Endothelial cell of umbilical vein (primary cell): Measurements from ENCODE around the gene ITGA3. TPM values are rescaled to one million over a fixed set of nuclear protein-coding genes. Genes with fewer than 3 reads are reported as not detected.

Source experiments
- BruUV-seq: library from RNA; stranded (reverse); fragments of 400-500 nt; replicated peaks from 2 replicates; lab custom pipeline; 2021; lab: Mats Ljungman, UMichigan
- CTCF ChIA-PET: fragments of 300-600, 350-600 bp; sonication (Branson Sonifier 250); formaldehyde crosslinking; loops from one replicate; lab custom pipeline; 2021; ENCODE audit warnings: antibody characterized with exemption, inconsistent platforms; lab: Charles Lee
- POLR2A ChIA-PET: fragments of 300-600, 350-600 bp; sonication (Branson Sonifier 250); formaldehyde crosslinking; loops from one replicate; lab custom pipeline; 2021; ENCODE audit warnings: antibody characterized with exemption, inconsistent platforms; lab: Charles Lee
- DNase-seq: peaks from one replicate; pipeline ENCODE4 v3.0.0-alpha.2; 2011; ENCODE audit warnings: low read depth, low spot score
- FAIRE-seq: peaks from 2 replicates; lab custom pipeline; 2011; peaks lifted over from hg19 to GRCh38; lab: Jason Lieb, UNC
- H2AFZ ChIP-seq: 2 replicates; pipeline ENCODE4 v1.6.0; 2012; ENCODE audit warnings: low read depth, low read length, control low read depth, inconsistent platforms
- H3K27ac ChIP-seq: 2 replicates; pipeline ENCODE4 v1.5.1; 2011; ENCODE audit warnings: low read depth, mild to moderate bottlenecking, control low read depth, low read length, moderate library complexity; ENCODE audit not compliant: insufficient read depth
- H3K27me3 ChIP-seq, 2 experiments: 2 replicates each; pipeline versions ENCODE4 v1.6.0 to v1.6.1; 2011; ENCODE audit warnings: low read length in 2 of 2, mixed read lengths in 1 of 2; ENCODE audit not compliant: control insufficient read depth in 2 of 2, insufficient read depth in 2 of 2
- H3K36me3 ChIP-seq, 2 experiments: 2 replicates in 1 of 2; 3 replicates in 1 of 2; pipeline ENCODE4 v1.5.1; 2011; ENCODE audit warnings: low read length in 2 of 2, mild to moderate bottlenecking in 1 of 2, moderate library complexity in 1 of 2; ENCODE audit not compliant: control insufficient read depth in 2 of 2, insufficient read depth in 2 of 2; ENCODE audit errors: extremely low read depth in 1 of 2
- H3K4me1 ChIP-seq: 3 replicates; pipeline ENCODE4 v1.5.1; 2011; ENCODE audit warnings: mild to moderate bottlenecking, low read length; ENCODE audit not compliant: control insufficient read depth, insufficient read depth; ENCODE audit errors: extremely low read depth
- H3K4me2 ChIP-seq: 2 replicates; pipeline ENCODE4 v1.6.1; 2011; ENCODE audit warnings: low read length, control low read depth, mixed read lengths; ENCODE audit not compliant: insufficient read depth
- H3K4me3 ChIP-seq, 3 experiments: fragments of 200-600 bp in 1 of 3; sonication (generic), shearing (Covaris generic) in 1 of 3; replicated peaks in 1 of 3; 2 replicates each; pipeline ENCODE4 v1.5.1; 2011 to 2016; ENCODE audit warnings: control low read depth in 3 of 3, low read length in 3 of 3, mild to moderate bottlenecking in 2 of 3, inconsistent platforms in 1 of 3, low read depth in 1 of 3, moderate library complexity in 1 of 3; ENCODE audit not compliant: insufficient read depth in 1 of 3
- H3K79me2 ChIP-seq: 2 replicates; pipeline ENCODE4 v1.6.0; 2012; ENCODE audit warnings: low read length, inconsistent platforms; ENCODE audit not compliant: control insufficient read depth, insufficient read depth
- H3K9ac ChIP-seq: replicated peaks from 2 replicates; pipeline ENCODE3; 2011; ENCODE audit warnings: low read length, control low read depth; ENCODE audit not compliant: insufficient read depth; ENCODE audit errors: extremely low read depth
- H3K9me1 ChIP-seq: replicated peaks from 3 replicates; pipeline ENCODE4 v1.6.0; 2011; ENCODE audit warnings: mild to moderate bottlenecking, low read length; ENCODE audit not compliant: control insufficient read depth, insufficient read depth; ENCODE audit errors: extremely low read depth
- H3K9me3 ChIP-seq: replicated peaks from 2 replicates; pipeline ENCODE4 v1.5.1; 2012; ENCODE audit warnings: low read length, inconsistent platforms; ENCODE audit not compliant: control insufficient read depth, insufficient read depth
- H4K20me1 ChIP-seq: replicated peaks from 2 replicates; pipeline ENCODE3; 2011; ENCODE audit warnings: mild to moderate bottlenecking, low read length; ENCODE audit not compliant: control insufficient read depth, insufficient read depth; ENCODE audit errors: extremely low read depth
- EZH2 ChIP-seq: IDR thresholded peaks from 2 replicates; pipeline ENCODE4 v1.6.1; 2012; ENCODE audit warnings: borderline replicate concordance, low read depth, mild to moderate bottlenecking, moderate library complexity, low read length, inconsistent platforms; ENCODE audit not compliant: severe bottlenecking
- FOS ChIP-seq: IDR thresholded peaks from 2 replicates; pipeline ENCODE4 v1.6.1; 2011; ENCODE audit warnings: mild to moderate bottlenecking, low read length, moderate library complexity, borderline replicate concordance; ENCODE audit not compliant: insufficient read depth
- GATA2 ChIP-seq: IDR thresholded peaks from 2 replicates; pipeline ENCODE4 v1.7.0; 2011; ENCODE audit warnings: low read depth, mild to moderate bottlenecking, moderate library complexity, mixed read lengths, low read length; ENCODE audit not compliant: insufficient read length, insufficient read depth
- JUN ChIP-seq: IDR thresholded peaks from 2 replicates; pipeline ENCODE4 v1.6.1; 2011; ENCODE audit warnings: borderline replicate concordance, low read depth; ENCODE audit not compliant: insufficient read length, insufficient read depth
- MAX ChIP-seq: IDR thresholded peaks from 2 replicates; pipeline ENCODE4 v1.6.1; 2011; ENCODE audit not compliant: insufficient read depth, insufficient read length
- MYC ChIP-seq: IDR thresholded peaks from one replicate; pipeline ENCODE4 v1.6.1; 2011; ENCODE audit warnings: mild to moderate bottlenecking, low read depth, low read length
- POLR2A ChIP-seq: IDR thresholded peaks from 2 replicates; pipeline ENCODE4 v1.6.1; 2012; ENCODE audit warnings: low read depth, mild to moderate bottlenecking, control low read depth, low read length
- POLR2AphosphoS5 ChIP-seq: IDR thresholded peaks from 2 replicates; pipeline ENCODE4 v1.6.1; 2012; ENCODE audit warnings: low read depth, mild to moderate bottlenecking, control low read depth, low read length, moderate library complexity; ENCODE audit not compliant: insufficient read depth
- dilution Hi-C: fragments of 300-500 bp; cut with MboI; formaldehyde crosslinking; loops from one replicate; pipeline ENCODE4 v1.15.0; 2019; ENCODE audit warnings: low sequenced_read_pairs; ENCODE audit not compliant: extremely low pct_ligation_motif_present
- intact Hi-C: fragments of 100-400 bp; cut with micrococcal nuclease; formaldehyde crosslinking; loops from one replicate; pipeline ENCODE4 v1.10.0; 2022
- polyA plus RNA-seq, 4 experiments: library from polyadenylated mRNA; depleted of rRNA in 3 of 4; stranded (reverse) in 3 of 4; unstranded in 1 of 4; fragments of >200 nt; gene quantifications; 2 replicates each; pipeline versions ENCODE4 v1.2.1 to v1.2.3, GENCODE V29; 2011 to 2012; ENCODE audit warnings: missing spikeins in 1 of 4
- total RNA-seq: library from RNA; stranded (reverse); gene quantifications from 2 replicates; pipeline ENCODE4 v1.2.3, GENCODE V29; 2021
- TF ChIP-seq, protein P1 (sequence below), 2 donors: IDR thresholded peaks; 1 replicate in 1 of 2; 2 replicates in 1 of 2; pipeline ENCODE4 v1.5.1; 2011; ENCODE audit warnings: low read length in 2 of 2, mild to moderate bottlenecking in 2 of 2, moderate library complexity in 2 of 2, control low read depth in 1 of 2, inconsistent platforms in 1 of 2, low read depth in 1 of 2; ENCODE audit not compliant: insufficient read depth in 1 of 2; ENCODE audit errors: extremely low read depth in 1 of 2

The ITGA3 gene
- total and polyA plus RNA-seq, 2 donors (not counting 3 experiments of a cell fraction or from before 2014, with no cell fraction given): 92.7 to 112 TPM

DNA sequence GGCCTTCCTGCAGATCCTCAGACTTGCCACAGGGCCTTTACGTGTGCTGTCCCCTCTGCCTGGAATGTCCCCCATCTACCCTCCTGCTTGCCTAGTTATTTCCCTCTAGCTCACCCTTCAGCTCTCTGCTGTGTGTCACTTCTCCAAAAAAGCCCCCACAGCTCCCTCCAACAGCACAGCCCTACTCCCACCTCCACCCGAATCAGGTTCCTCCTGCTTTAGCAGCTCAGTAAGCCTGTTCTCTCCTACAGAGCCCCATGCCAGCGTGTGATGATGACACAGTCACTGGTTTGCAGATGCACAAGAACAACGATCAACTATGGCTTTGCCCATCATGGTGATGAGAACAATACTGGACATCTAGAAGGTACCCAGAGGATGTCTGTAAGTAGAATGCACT, 81.1 kb downstream of the ITGA3 start:
- DNase-seq (no peak), FAIRE-seq (no peak)
- no peaks in the 10 kb centered on the region for H3K27me3 ChIP-seq
- no TSS peak for BruUV-seq
- ChIA-PET CTCF (interaction anchor here (0.9 to 2.7 kb wide), 5 partner anchors 9 to 33 kb away, joined by 3 to 11 read pairs (median 3); no protein-coding TSS in a partner anchor), POLR2A (no interaction called here)
- no peak overlapping the region for H3K4me2 ChIP-seq
- H3K4me3 ChIP-seq: no peak overlapping the region
- no peak overlapping the region for H3K9ac ChIP-seq
- TF ChIP-seq EZH2 (no peak), MYC (no peak), FOS (no peak), GATA2 (no peak), POLR2AphosphoS5 (no peak), MAX (no peak), JUN (no peak), POLR2A (no peak)
- TF ChIP-seq, protein P1, sequence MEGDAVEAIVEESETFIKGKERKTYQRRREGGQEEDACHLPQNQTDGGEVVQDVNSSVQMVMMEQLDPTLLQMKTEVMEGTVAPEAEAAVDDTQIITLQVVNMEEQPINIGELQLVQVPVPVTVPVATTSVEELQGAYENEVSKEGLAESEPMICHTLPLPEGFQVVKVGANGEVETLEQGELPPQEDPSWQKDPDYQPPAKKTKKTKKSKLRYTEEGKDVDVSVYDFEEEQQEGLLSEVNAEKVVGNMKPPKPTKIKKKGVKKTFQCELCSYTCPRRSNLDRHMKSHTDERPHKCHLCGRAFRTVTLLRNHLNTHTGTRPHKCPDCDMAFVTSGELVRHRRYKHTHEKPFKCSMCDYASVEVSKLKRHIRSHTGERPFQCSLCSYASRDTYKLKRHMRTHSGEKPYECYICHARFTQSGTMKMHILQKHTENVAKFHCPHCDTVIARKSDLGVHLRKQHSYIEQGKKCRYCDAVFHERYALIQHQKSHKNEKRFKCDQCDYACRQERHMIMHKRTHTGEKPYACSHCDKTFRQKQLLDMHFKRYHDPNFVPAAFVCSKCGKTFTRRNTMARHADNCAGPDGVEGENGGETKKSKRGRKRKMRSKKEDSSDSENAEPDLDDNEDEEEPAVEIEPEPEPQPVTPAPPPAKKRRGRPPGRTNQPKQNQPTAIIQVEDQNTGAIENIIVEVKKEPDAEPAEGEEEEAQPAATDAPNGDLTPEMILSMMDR (IDR thresholded peaks at IDR 0.05; ENCODE audit: extremely low read depth in 1 of 2, insufficient read depth in 1 of 2, low read depth in 1 of 2, low read length in 2 of 2): no peak
- H3K9me1 ChIP-seq: no peaks in the 10 kb centered on the region
- dilution Hi-C loops (no loop called here), intact Hi-C loops (no loop called here)
- no peaks in the 10 kb centered on the region for H3K9me3 ChIP-seq
- H4K20me1 ChIP-seq: no peaks in the 10 kb centered on the region
- no peak overlapping the region for H3K27ac ChIP-seq
- peaks cover 22% of the 10 kb centered on the region for H3K4me1 ChIP-seq
- H2AFZ ChIP-seq: no peak overlapping the region
- peaks cover 5% of the 10 kb centered on the region for H3K79me2 ChIP-seq
- H3K36me3 ChIP-seq: peaks cover 22 to 59% of the 10 kb centered on the region in 2 experiments
